K562 treated with DMSO at 1 percent for 4 hours (cell line): ENCODE data around the gene VSX2. TPM values are rescaled to one million over a fixed set of nuclear protein-coding genes. Genes with fewer than 3 reads are reported as not detected.

Experiments
- total RNA-seq: library from RNA; unstranded; fragments of 300-600 nt; gene quantifications from 2 replicates; pipeline ENCODE4 v1.2.3, GENCODE V29; 2022; ENCODE audit not compliant: insufficient read depth

VSX2 gene
- not detected in 2 replicates for total RNA-seq

DNA sequence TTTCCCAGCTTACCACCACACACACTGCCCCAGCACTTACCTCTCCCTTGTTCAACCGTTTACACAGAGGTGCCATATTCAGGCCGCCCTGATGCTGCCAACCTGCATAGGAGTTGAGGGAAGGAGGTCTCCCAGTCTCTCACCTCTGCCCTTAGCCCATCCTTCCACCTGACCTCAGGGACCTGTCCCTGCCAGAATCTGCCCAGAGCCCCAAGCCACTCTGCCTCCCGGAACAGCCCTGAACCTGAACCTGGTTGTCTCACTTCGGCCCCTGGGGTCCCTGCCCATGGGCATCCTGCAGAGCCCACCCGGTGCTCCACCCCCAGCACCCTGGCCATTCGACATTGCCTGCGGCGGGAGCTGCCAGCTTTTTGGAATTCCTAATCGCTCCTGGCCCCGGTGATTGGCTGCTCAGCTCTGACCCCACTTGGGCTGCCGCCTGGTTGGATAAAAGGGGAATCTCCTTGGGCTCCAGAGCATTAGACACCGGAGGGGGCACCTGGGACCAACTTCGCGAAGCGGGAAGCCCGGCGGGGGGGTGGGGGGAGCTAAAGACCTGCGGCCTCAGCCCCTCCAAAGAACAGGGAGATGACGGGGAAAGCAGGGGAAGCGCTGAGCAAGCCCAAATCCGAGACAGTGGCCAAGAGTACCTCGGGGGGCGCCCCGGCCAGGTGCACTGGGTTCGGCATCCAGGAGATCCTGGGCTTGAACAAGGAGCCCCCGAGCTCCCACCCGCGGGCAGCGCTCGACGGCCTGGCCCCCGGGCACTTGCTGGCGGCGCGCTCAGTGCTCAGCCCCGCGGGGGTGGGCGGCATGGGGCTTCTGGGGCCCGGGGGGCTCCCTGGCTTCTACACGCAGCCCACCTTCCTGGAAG lies at the start of gene VSX2:
TSS of gene VSX2 (plus strand) at position 476 of the 874 bp plus-strand sequence. CDS start at position 589, 113 bp downstream.

DNA sequence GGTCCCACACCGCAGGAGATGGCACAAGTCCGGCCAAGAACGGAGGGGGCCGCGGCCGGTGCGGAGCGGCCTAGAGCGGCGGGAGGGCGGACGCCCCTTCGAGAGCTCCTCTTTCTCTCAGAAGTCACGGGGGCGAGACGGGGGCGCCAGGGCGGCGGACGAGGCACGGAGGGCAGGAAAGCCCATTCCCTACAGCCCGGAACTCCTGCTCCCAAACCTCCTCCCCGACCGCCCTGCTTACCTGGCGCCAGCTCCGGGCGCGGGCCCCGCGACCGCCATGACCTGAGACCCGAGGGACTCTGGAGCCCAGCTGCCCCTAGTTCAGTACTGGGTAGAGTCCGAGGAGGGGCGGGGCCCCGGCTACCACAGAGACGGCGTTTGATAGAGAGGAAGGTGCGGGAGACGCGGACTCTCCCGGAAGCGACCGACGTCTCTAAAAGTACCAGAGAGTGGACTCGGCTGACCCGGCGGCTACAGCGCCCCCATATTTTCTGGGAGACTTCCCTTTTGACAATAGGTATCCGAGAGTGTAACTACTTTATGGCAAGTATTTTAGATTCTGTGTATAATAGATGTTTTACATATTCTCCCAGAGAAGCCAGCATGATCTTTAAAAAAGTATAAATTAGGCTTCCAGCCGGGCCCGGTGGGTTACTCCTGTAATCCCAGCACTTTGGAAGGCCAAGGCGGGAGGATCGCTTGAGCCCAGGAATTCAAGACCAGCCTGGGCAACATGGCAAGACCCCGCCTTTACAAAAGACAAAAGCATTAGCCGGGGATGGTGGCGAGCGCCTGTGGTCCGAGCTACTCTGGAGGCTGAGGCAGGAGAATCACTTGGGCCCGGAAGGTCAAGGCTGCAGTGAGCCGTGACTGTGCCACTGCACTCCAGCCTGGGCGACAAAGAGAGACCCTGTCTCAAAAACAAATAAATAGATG lies 63.7 kb downstream of the VSX2 start, which contains the start of gene ABCD4:
TSS of gene ABCD4 (minus strand) at position 301 of the 936 bp plus-strand sequence. CDS start at position 279, 22 bp downstream.

Other genes starting within 250 kb of the VSX2 start
- 5.5 and 5.8 TPM in 2 replicates for gene ENTPD5, start 220.2 kb upstream of the VSX2 start, total RNA-seq
- 1.5 and 3.3 TPM in 2 replicates for gene BBOF1, start 220.1 kb upstream of the VSX2 start, total RNA-seq
- 1.3 and 3.5 TPM in 2 replicates for gene ALDH6A1, start 155.0 kb upstream of the VSX2 start, total RNA-seq
- gene LIN52, start 154.5 kb upstream of the VSX2 start, total RNA-seq = 6.0 and 8.0 TPM in 2 replicates
- 13.2 and 19.8 TPM in 2 replicates for gene ABCD4, start 63.5 kb downstream of the VSX2 start, total RNA-seq
- gene VRTN, start 109.0 kb downstream of the VSX2 start, total RNA-seq = not detected in 2 replicates
- not detected in 2 replicates for gene SYNDIG1L, start 186.8 kb downstream of the VSX2 start, total RNA-seq